ENCODE measurements around the gene COX4I1.
"Not testable (repeated sequence)": the region's sequence is repeated elsewhere in the genome, so short reads cannot be mapped to it uniquely, and the experiment has no call there.

COX4I1 gene

GRCh38 chr16:85800321-85800669, 800 bp downstream of the COX4I1 start:
- peak; percentile 41 for DNase-seq (ENCODE audit: low spot score)

GRCh38 chr16:85803570-85803969, 4.1 kb downstream of the COX4I1 start:
- no peak for DNase-seq (ENCODE audit: low spot score)

GRCh38 chr16:85805442-85806045, 6.0 kb downstream of the COX4I1 start:
- no peak for DNase-seq (ENCODE audit: low spot score)

- no peak for DNase-seq (ENCODE audit: low spot score)
Measured at GRCh38 chr16:85806539-85806938, 7.0 kb downstream of the COX4I1 start.

- DNase-seq (ENCODE audit: low spot score), result not testable (repeated sequence)
Measured at GRCh38 chr16:85807340-85807739, 7.8 kb downstream of the COX4I1 start.

- DNase-seq (ENCODE audit: low spot score), result not testable (repeated sequence)
Measured at GRCh38 chr16:85808104-85808503, 8.6 kb downstream of the COX4I1 start.

- no peak for DNase-seq (ENCODE audit: low spot score)
Measured at GRCh38 chr16:85808926-85809325, 9.4 kb downstream of the COX4I1 start.

- no peak for DNase-seq (ENCODE audit: low spot score)
Measured at GRCh38 chr16:85809645-85810044, 10.2 kb downstream of the COX4I1 start.

GRCh38 chr16:85810097-85810741, 10.7 kb downstream of the COX4I1 start:
- DNase-seq (ENCODE audit: low spot score), result no peak

- no peak for DNase-seq (ENCODE audit: low spot score)
Measured at GRCh38 chr16:85810742-85811115, 11.2 kb downstream of the COX4I1 start.

- DNase-seq (ENCODE audit: low spot score), result no peak
Measured at GRCh38 chr16:85812031-85812807, 12.7 kb downstream of the COX4I1 start.

- DNase-seq (ENCODE audit: low spot score), result no peak
Measured at GRCh38 chr16:85812811-85813700, 13.6 kb downstream of the COX4I1 start.

- no peak for DNase-seq (ENCODE audit: low spot score)
Measured at GRCh38 chr16:85816159-85816558, 16.7 kb downstream of the COX4I1 start.

- not testable (repeated sequence) for DNase-seq (ENCODE audit: low spot score)
Measured at GRCh38 chr16:85817195-85817594, 17.7 kb downstream of the COX4I1 start.

- DNase-seq (ENCODE audit: low spot score), result peak; percentile 89
Measured at GRCh38 chr16:85819245-85819644, 19.8 kb downstream of the COX4I1 start.

GRCh38 chr16:85819771-85820170, 20.3 kb downstream of the COX4I1 start:
- no peak for DNase-seq (ENCODE audit: low spot score)

GRCh38 chr16:85820604-85821372, 21.3 kb downstream of the COX4I1 start:
- no peak for DNase-seq (ENCODE audit: low spot score)

GRCh38 chr16:85821390-85822135, 22.1 kb downstream of the COX4I1 start:
- DNase-seq (ENCODE audit: low spot score), result peak; percentile 93

- DNase-seq (ENCODE audit: low spot score), result no peak
Measured at GRCh38 chr16:85822145-85822544, 22.6 kb downstream of the COX4I1 start.

- no peak for DNase-seq (ENCODE audit: low spot score)
Measured at GRCh38 chr16:85823328-85823920, 23.9 kb downstream of the COX4I1 start.
